OCI-LY7 (cell line): ENCODE results near the gene TPST2.

ENCODE experiments used
- CTCF ChIP-seq: fragments of 200-600 bp; sonication (generic); conservative IDR thresholded peaks from 2 replicates; pipeline ENCODE4 v1.5.1; 2014; ENCODE audit warnings: mild to moderate bottlenecking, antibody characterized with exemption, low read length, moderate library complexity, mixed read lengths
- EZH2phosphoT487 ChIP-seq: fragments of 200-600 bp; sonication (generic); IDR thresholded peaks from 2 replicates; pipeline ENCODE4 v1.6.1; 2018; ENCODE audit warnings: low read depth, borderline replicate concordance, mild to moderate bottlenecking, mixed run types, antibody characterized with exemption, low read length, moderate library complexity, mixed read lengths

GRCh38 chr22:26541167-26541819 is 48.6 kb downstream of the TPST2 start:
- TF ChIP-seq CTCF = no peak
- TF ChIP-seq EZH2phosphoT487 = no peak
